WTC11 (cell line): Measurements from ENCODE around the gene JCAD. TPM values are rescaled to one million over a fixed set of nuclear protein-coding genes. Genes with fewer than 3 reads are reported as not detected.

Source experiments
- ATAC-seq: fragments of 200-7000 bp; cut with Tn5 transposase; 2 replicates; pipeline ENCODE4 v1.10.0; 2021; ENCODE audit warnings: mild to moderate bottlenecking, moderate library complexity
- CTCF ChIA-PET: fragments of 300-600 bp; sonication (Branson Sonifier 250); formaldehyde crosslinking; loops from one replicate; lab custom pipeline; 2021; ENCODE audit warnings: antibody characterized with exemption; lab: Charles Lee
- POLR2A ChIA-PET: fragments of 350-600 bp; sonication (Branson Sonifier 250); formaldehyde crosslinking; loops from one replicate; lab custom pipeline; 2021; ENCODE audit warnings: antibody characterized with exemption; lab: Charles Lee
- DNase-seq: peaks from one replicate; pipeline ENCODE4 v3.0.0; 2021; ENCODE audit warnings: low spot score
- H3K27ac Mint-ChIP-seq: 2 replicates; pipeline ENCODE4 v1.8.0; 2021; ENCODE audit warnings: mixed read lengths
- H3K27me3 Mint-ChIP-seq: 2 replicates; pipeline ENCODE4 v1.8.0; 2021; ENCODE audit warnings: low read depth, mild to moderate bottlenecking, moderate library complexity, mixed read lengths
- H3K36me3 Mint-ChIP-seq: 2 replicates; pipeline ENCODE4 v1.8.0; 2021; ENCODE audit warnings: mixed read lengths
- H3K4me1 Mint-ChIP-seq: 2 replicates; pipeline ENCODE4 v1.8.0; 2022; ENCODE audit warnings: mixed read lengths
- H3K4me3 Mint-ChIP-seq: 2 replicates; pipeline ENCODE4 v1.8.0; 2021; ENCODE audit warnings: mild to moderate bottlenecking, moderate library complexity, mixed read lengths
- H3K9me3 Mint-ChIP-seq: 2 replicates; pipeline ENCODE4 v1.8.0; 2021; ENCODE audit warnings: mixed read lengths
- AR ChIP-seq: fragments of 250-450 bp; sonication (Bioruptor Pico); IDR thresholded peaks from 2 replicates; pipeline ENCODE4 v1.9.0; 2021; ENCODE audit warnings: mild to moderate bottlenecking
- ATF1 ChIP-seq: sonication (generic); formaldehyde crosslinking; IDR thresholded peaks from 2 replicates; pipeline ENCODE4 v1.8.1; 2023; ENCODE audit warnings: mild to moderate bottlenecking, moderate library complexity, missing genetic modification reagents
- CBFB ChIP-seq: sonication (generic); formaldehyde crosslinking; IDR thresholded peaks from 2 replicates; pipeline ENCODE4 v1.8.1; 2022; ENCODE audit warnings: mild to moderate bottlenecking, low read depth, missing genetic modification reagents
- ETV6 ChIP-seq: sonication (generic); formaldehyde crosslinking; IDR thresholded peaks from 2 replicates; pipeline ENCODE4 v1.8.1; 2022; ENCODE audit warnings: mild to moderate bottlenecking, missing genetic modification reagents
- MXD4 ChIP-seq: fragments of 250-450 bp; sonication (Bioruptor Pico); IDR thresholded peaks from 2 replicates; pipeline ENCODE4 v1.8.0; 2021; ENCODE audit warnings: mild to moderate bottlenecking, moderate library complexity, borderline replicate concordance
- TCF7 ChIP-seq: sonication (generic); formaldehyde crosslinking; IDR thresholded peaks from 2 replicates; pipeline ENCODE4 v1.8.0; 2022; ENCODE audit warnings: mild to moderate bottlenecking, low read depth, missing genetic modification reagents, moderate library complexity
- ZNF263 ChIP-seq: sonication (generic); formaldehyde crosslinking; IDR thresholded peaks from 2 replicates; pipeline ENCODE4 v1.8.1; 2022; ENCODE audit warnings: low read depth, mild to moderate bottlenecking, moderate library complexity, missing genetic modification reagents
- ZNF317 ChIP-seq: sonication (generic); formaldehyde crosslinking; IDR thresholded peaks from 2 replicates; pipeline ENCODE4 v1.8.1; 2023; ENCODE audit warnings: low read depth, mild to moderate bottlenecking, moderate library complexity, missing genetic modification reagents, borderline replicate concordance
- ZSCAN18 ChIP-seq: fragments of 250-450 bp; sonication (Bioruptor Pico); IDR thresholded peaks from 2 replicates; pipeline ENCODE4 v2.1.2; 2022; ENCODE audit warnings: mild to moderate bottlenecking, moderate library complexity
- total RNA-seq: library from RNA; stranded (reverse); gene quantifications from 3 replicates; pipeline ENCODE4 v1.2.3, GENCODE V29; 2021
- TF ChIP-seq, protein P1 (sequence below): fragments of 250-450 bp; sonication (Bioruptor Pico); IDR thresholded peaks from 2 replicates; pipeline ENCODE4 v1.9.0; 2021; ENCODE audit warnings: mild to moderate bottlenecking, borderline replicate concordance
- TF ChIP-seq, protein P2 (sequence below): sonication (generic); formaldehyde crosslinking; IDR thresholded peaks from 2 replicates; pipeline ENCODE4 v1.8.1; 2022; ENCODE audit warnings: low read depth, mild to moderate bottlenecking, moderate library complexity, missing genetic modification reagents, borderline replicate concordance
- TF ChIP-seq, protein P3 (sequence below): sonication (generic); formaldehyde crosslinking; IDR thresholded peaks from 2 replicates; pipeline ENCODE4 v1.8.0; 2023; ENCODE audit warnings: mild to moderate bottlenecking, missing genetic modification reagents

The JCAD gene
- total RNA-seq, 1 experiment from 2014 or later, result 1.8 TPM

DNA sequence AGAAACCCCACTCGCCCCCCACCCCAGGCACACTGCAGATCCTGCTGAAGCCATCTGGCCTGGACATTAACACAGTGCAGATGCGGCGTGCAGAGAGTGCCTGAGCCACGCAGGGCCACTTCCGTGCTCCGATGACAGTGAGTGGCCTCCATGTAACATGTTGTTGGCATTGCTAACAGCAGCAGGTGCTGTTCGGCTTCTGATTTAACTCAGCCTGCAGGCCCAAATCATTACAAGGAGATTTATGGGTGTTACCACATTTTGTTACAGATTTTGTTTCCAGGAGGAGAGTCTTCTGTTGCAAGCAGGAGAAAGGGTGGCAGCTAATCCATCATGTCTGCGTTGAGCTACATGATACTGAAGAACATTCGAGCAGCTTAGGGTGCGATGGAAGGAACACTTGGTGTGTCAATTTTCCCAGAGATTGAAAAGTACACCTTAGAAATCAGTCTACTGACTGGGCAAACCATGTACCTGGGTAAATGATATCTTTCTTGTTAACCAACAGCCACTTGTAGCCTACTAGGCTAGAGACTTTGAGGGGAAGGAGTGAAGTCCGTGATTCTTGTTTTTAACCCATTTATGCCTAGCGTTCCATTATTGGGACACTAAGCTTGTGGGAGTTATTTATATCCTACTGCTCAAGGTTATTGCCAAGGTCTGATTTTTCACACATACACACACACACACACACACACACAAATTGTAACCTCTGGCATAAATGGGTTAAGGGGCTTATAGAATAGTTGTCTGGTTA, 90.0 kb downstream of the JCAD start:
- H3K27ac Mint-ChIP-seq, result no peak overlapping the region
- peaks cover under 1% of the 10 kb centered on the region; the same call in 1 of the 2 replicates for H3K27me3 Mint-ChIP-seq
- no peak overlapping the region for H3K4me3 Mint-ChIP-seq
- peaks cover 8% of the 10 kb centered on the region for H3K9me3 Mint-ChIP-seq
- POLR2A ChIA-PET, result no interaction called here
- TF ChIP-seq CBFB, result no peak
- no peak for TF ChIP-seq TCF7 (CRISPR knock-in tag)
- TF ChIP-seq, protein P1, sequence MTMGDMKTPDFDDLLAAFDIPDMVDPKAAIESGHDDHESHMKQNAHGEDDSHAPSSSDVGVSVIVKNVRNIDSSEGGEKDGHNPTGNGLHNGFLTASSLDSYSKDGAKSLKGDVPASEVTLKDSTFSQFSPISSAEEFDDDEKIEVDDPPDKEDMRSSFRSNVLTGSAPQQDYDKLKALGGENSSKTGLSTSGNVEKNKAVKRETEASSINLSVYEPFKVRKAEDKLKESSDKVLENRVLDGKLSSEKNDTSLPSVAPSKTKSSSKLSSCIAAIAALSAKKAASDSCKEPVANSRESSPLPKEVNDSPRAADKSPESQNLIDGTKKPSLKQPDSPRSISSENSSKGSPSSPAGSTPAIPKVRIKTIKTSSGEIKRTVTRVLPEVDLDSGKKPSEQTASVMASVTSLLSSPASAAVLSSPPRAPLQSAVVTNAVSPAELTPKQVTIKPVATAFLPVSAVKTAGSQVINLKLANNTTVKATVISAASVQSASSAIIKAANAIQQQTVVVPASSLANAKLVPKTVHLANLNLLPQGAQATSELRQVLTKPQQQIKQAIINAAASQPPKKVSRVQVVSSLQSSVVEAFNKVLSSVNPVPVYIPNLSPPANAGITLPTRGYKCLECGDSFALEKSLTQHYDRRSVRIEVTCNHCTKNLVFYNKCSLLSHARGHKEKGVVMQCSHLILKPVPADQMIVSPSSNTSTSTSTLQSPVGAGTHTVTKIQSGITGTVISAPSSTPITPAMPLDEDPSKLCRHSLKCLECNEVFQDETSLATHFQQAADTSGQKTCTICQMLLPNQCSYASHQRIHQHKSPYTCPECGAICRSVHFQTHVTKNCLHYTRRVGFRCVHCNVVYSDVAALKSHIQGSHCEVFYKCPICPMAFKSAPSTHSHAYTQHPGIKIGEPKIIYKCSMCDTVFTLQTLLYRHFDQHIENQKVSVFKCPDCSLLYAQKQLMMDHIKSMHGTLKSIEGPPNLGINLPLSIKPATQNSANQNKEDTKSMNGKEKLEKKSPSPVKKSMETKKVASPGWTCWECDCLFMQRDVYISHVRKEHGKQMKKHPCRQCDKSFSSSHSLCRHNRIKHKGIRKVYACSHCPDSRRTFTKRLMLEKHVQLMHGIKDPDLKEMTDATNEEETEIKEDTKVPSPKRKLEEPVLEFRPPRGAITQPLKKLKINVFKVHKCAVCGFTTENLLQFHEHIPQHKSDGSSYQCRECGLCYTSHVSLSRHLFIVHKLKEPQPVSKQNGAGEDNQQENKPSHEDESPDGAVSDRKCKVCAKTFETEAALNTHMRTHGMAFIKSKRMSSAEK (CRISPR knock-in tag), result no peak
- no peak for TF ChIP-seq MXD4 (CRISPR knock-in tag)
- TF ChIP-seq ZSCAN18, result no peak
- TF ChIP-seq ATF1 (CRISPR knock-in tag), result no peak
- no peak for TF ChIP-seq ZNF317 (CRISPR knock-in tag)
- no peak for TF ChIP-seq ETV6 (CRISPR knock-in tag)
- TF ChIP-seq, protein P2, sequence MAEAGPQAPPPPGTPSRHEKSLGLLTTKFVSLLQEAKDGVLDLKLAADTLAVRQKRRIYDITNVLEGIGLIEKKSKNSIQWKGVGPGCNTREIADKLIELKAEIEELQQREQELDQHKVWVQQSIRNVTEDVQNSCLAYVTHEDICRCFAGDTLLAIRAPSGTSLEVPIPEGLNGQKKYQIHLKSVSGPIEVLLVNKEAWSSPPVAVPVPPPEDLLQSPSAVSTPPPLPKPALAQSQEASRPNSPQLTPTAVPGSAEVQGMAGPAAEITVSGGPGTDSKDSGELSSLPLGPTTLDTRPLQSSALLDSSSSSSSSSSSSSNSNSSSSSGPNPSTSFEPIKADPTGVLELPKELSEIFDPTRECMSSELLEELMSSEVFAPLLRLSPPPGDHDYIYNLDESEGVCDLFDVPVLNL (CRISPR knock-in tag), result no peak
- no peak for TF ChIP-seq AR (CRISPR knock-in tag)
- TF ChIP-seq, protein P3, sequence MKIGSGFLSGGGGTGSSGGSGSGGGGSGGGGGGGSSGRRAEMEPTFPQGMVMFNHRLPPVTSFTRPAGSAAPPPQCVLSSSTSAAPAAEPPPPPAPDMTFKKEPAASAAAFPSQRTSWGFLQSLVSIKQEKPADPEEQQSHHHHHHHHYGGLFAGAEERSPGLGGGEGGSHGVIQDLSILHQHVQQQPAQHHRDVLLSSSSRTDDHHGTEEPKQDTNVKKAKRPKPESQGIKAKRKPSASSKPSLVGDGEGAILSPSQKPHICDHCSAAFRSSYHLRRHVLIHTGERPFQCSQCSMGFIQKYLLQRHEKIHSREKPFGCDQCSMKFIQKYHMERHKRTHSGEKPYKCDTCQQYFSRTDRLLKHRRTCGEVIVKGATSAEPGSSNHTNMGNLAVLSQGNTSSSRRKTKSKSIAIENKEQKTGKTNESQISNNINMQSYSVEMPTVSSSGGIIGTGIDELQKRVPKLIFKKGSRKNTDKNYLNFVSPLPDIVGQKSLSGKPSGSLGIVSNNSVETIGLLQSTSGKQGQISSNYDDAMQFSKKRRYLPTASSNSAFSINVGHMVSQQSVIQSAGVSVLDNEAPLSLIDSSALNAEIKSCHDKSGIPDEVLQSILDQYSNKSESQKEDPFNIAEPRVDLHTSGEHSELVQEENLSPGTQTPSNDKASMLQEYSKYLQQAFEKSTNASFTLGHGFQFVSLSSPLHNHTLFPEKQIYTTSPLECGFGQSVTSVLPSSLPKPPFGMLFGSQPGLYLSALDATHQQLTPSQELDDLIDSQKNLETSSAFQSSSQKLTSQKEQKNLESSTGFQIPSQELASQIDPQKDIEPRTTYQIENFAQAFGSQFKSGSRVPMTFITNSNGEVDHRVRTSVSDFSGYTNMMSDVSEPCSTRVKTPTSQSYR, result no peak
- TF ChIP-seq ZNF263 (CRISPR knock-in tag), result no peak
- CTCF ChIA-PET, result no interaction called here
- DNase-seq (no peak), ATAC-seq (no peak)
- peaks cover 8% of the 10 kb centered on the region; the same call in 1 of the 2 replicates for H3K36me3 Mint-ChIP-seq
- H3K4me1 Mint-ChIP-seq, result peaks cover 7% of the 10 kb centered on the region; the same call in 1 of the 2 replicates
